ENCODE measurements around the gene TMEM248. TPM values are rescaled to one million over a fixed set of nuclear protein-coding genes. Genes with fewer than 3 reads are reported as not detected.

Gene TMEM248
- total RNA-seq (2022; extraction: Qiagen RNA extraction): 80.3 to 97.9 TPM (median 93.8 TPM) in 5 replicates

DNA sequence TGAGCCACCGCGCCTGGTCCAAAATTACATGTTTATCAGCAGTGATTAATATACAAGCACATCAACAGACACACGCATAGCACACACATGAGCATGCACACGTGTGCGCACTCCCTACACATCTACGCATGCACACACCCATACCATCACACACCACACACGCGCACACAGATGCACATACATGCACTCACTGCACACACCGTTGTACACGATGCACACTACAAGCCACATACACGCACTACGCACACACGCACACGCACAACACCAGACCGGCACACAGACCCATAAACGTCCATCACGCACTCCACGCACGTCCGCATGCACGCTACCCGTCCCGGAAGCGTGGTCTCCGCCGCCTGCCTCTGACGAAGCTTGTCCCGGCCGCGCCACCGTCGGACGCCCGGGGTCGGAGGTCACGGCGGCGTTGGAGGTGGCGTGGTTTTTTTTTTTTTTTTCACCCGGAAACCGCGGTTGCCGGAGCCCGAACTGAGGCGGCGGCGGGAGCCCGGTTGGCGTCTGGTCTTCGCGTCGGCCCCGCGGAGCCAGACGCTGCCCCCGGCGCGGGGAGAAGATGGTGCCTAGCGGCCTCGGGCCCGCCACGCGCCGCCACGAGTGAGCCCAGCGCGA lies at the start of gene TMEM248:
Gene TMEM248 (plus strand): TSS at position 457 of the 627 bp plus-strand sequence. CDS start 20,641 bp downstream, outside the sequence.

GRCh38 chr7:66995050-66995776 lies 74.2 kb downstream of the TMEM248 start, which contains the start of gene SBDS:
SBDS (minus strand) TSS chr7:66995586; CDS start chr7:66995417, 169 bp downstream.

GRCh38 chr7:66996444-66997191 lies 75.6 kb downstream of the TMEM248 start, which contains the start of gene TYW1:
TYW1 (plus strand) TSS chr7:66996833; CDS start chr7:66996979, 146 bp downstream.

Other genes with a start within 250 kb of the TMEM248 start
- 23.6 to 29.1 TPM (median 27.0 TPM) in 5 replicates for gene RABGEF1, start 180.5 kb upstream of the TMEM248 start, total RNA-seq (2022; extraction: Qiagen RNA extraction)
- gene SBDS, start 74.4 kb downstream of the TMEM248 start, total RNA-seq (2022; extraction: Qiagen RNA extraction): 112 to 126 TPM (median 119 TPM) in 5 replicates
- gene TYW1, start 75.6 kb downstream of the TMEM248 start, total RNA-seq (2022; extraction: Qiagen RNA extraction): 14.7 to 16.2 TPM (median 15.4 TPM) in 5 replicates

All from A549 treated with dexamethasone at 1 μM for 4 hours (cell line).